Measurements from ENCODE around the gene LRRC49.

DNA sequence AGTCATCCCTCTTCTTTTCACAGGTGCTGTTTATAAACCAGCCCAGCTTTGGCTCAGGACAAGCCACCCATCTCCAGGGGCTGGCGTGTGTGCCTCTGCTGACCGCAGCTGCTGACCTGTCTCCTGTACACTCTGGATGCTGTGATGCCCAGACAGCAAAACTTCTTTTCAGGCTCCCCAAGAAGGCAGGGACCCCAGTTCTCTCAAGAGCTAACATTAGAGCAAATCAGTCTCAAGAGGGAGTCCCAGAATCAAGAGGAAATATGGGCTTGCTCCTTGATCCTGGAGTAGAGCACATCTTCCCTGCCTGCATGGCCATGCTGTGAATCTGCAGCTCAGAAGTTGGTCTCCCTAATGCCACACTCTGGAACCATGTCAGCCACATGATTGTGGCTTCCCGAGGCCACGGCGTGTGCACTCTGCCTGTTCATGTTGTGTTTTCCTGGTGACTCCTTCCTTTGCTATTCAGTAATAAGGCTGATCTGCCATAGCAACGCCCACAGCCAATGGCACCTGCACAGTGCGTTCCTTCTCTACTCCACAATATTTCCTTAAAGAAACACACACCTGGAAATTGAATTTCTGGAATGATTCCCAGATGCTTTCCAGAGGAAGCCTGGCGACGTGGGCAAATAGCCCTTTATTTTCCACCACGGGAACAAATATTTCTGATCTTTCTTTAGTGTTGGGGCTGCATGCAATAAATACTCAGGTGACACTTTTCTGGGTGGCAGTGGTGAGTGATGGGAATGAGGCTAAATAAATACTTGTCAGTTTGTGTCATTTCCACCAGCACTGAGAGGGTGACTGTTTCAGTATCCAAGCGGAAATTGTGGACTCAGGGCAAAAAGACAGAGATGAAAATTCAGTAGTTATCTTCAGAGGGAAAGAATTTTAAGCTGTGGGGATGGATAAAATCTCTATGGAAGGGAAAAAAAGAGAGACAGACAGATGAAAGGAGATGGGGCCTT is 200.7 kb downstream of the LRRC49 start:
- TF ChIP-seq REST (IDR thresholded peaks at IDR 0.05; ENCODE audit: low read depth), result no peak
- TF ChIP-seq, protein P1, sequence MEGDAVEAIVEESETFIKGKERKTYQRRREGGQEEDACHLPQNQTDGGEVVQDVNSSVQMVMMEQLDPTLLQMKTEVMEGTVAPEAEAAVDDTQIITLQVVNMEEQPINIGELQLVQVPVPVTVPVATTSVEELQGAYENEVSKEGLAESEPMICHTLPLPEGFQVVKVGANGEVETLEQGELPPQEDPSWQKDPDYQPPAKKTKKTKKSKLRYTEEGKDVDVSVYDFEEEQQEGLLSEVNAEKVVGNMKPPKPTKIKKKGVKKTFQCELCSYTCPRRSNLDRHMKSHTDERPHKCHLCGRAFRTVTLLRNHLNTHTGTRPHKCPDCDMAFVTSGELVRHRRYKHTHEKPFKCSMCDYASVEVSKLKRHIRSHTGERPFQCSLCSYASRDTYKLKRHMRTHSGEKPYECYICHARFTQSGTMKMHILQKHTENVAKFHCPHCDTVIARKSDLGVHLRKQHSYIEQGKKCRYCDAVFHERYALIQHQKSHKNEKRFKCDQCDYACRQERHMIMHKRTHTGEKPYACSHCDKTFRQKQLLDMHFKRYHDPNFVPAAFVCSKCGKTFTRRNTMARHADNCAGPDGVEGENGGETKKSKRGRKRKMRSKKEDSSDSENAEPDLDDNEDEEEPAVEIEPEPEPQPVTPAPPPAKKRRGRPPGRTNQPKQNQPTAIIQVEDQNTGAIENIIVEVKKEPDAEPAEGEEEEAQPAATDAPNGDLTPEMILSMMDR (IDR thresholded peaks at IDR 0.05 in 2 of 3, conservative IDR thresholded peaks at IDR 0.05 in 1 of 3; ENCODE audit: borderline replicate concordance in 1 of 3, insufficient read depth in 1 of 3, low read depth in 2 of 3, low read length in 2 of 3), result no peak
- TF ChIP-seq RAD21 (IDR thresholded peaks at IDR 0.05; ENCODE audit: low read depth), result no peak
- no peak for TF ChIP-seq POLR2A (IDR thresholded peaks at IDR 0.05; ENCODE audit: borderline replicate concordance, extremely low read depth, insufficient read depth, insufficient read length)
- no peak for TF ChIP-seq ZNF274 (IDR thresholded peaks at IDR 0.05; ENCODE audit: low read depth, low read length)
- peak; percentile 88 for TF ChIP-seq MAX (IDR thresholded peaks at IDR 0.05)
- TF ChIP-seq SIN3A (IDR thresholded peaks at IDR 0.05; ENCODE audit: low read depth), result no peak
- TF ChIP-seq EZH2 (IDR thresholded peaks at IDR 0.05), result no peak
- peak; percentile 40; the same call in 1 of the 2 replicates for TF ChIP-seq FOSL1 (IDR thresholded peaks at IDR 0.05; ENCODE audit: low read depth)
- peak; percentile 43; the same call in 1 of the 2 replicates for TF ChIP-seq JUND (IDR thresholded peaks at IDR 0.05)
